Activated CD4-positive, alpha-beta T cell treated with anti-CD3 and anti-CD28 coated beads for 4 hours (primary cell): ENCODE results near the gene DNAH17.

Experiments
- DNase-seq, 2 donors: peaks; one replicate each; pipeline ENCODE4 v3.0.0-alpha.2; 2020

DNAH17 gene

GRCh38 chr17:78384479-78385175 lies 192.6 kb downstream of the DNAH17 start:
- DNase-seq, result no peak

GRCh38 chr17:78383725-78384471 lies 193.3 kb downstream of the DNAH17 start:
- DNase-seq, result peak; percentile 52 to 59

GRCh38 chr17:78381601-78382232 lies 195.5 kb downstream of the DNAH17 start:
- DNase-seq, result peak; percentile 60 to 62

- no peak for DNase-seq
Measured at GRCh38 chr17:78380370-78380769, 196.8 kb downstream of the DNAH17 start.

GRCh38 chr17:78379131-78379491 lies 198.1 kb downstream of the DNAH17 start:
- DNase-seq, result no peak

GRCh38 chr17:78378225-78379130 lies 198.7 kb downstream of the DNAH17 start, which contains the start of gene PGS1:
PGS1 (plus strand) TSS chr17:78378649; CDS start chr17:78378666, 17 bp downstream.
- DNase-seq, result peak; percentile 78 to 82

GRCh38 chr17:78377858-78378224 lies 199.4 kb downstream of the DNAH17 start:
- DNase-seq, result no peak

- DNase-seq, result no peak
Measured at GRCh38 chr17:78376161-78376560, 201.0 kb downstream of the DNAH17 start.

- DNase-seq, result no peak
Measured at GRCh38 chr17:78375401-78376151, 201.6 kb downstream of the DNAH17 start.

- DNase-seq, result no peak
Measured at GRCh38 chr17:78374631-78375274, 202.4 kb downstream of the DNAH17 start.

GRCh38 chr17:78374189-78374588 lies 203.0 kb downstream of the DNAH17 start:
- DNase-seq, result no peak
